Measurements from ENCODE around the gene MTX1.
"Not testable (repeated sequence)": the region's sequence is repeated elsewhere in the genome, so short reads cannot be mapped to it uniquely, and the experiment has no call there.

MTX1 gene, protein sequence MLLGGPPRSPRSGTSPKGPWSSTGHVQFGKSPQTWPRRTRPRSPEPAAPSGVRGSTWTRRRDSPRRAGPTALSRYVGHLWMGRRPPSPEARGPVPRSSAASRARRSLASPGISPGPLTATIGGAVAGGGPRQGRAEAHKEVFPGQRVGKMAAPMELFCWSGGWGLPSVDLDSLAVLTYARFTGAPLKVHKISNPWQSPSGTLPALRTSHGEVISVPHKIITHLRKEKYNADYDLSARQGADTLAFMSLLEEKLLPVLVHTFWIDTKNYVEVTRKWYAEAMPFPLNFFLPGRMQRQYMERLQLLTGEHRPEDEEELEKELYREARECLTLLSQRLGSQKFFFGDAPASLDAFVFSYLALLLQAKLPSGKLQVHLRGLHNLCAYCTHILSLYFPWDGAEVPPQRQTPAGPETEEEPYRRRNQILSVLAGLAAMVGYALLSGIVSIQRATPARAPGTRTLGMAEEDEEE

DNA sequence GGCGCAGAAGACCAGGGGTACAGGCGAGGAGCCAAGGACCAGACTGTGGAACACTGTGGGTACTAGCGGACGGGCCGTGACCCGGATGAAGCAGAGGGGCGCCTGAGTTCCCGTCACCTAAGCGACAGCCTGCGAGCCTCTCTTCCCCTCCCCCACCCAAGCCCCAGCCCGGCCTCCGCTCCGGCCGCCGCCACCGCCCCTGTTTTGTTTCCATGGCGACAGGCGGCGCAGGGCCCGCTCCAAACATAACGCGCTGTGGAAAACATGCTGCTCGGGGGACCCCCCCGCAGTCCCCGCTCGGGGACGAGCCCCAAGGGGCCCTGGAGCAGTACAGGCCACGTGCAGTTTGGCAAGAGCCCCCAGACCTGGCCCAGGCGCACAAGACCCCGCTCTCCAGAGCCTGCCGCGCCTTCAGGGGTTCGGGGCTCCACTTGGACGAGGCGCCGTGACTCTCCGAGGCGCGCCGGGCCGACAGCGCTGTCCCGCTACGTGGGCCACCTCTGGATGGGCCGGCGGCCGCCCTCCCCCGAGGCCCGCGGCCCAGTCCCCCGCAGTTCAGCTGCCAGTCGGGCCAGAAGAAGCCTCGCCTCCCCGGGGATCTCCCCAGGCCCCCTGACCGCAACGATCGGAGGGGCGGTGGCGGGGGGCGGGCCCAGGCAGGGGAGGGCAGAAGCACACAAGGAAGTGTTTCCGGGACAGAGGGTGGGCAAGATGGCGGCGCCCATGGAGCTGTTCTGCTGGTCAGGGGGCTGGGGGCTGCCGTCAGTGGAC lies at the start of gene MTX1:
MTX1 (plus strand) TSS at position 155 of the 771 bp plus-strand sequence; CDS start at position 265, 110 bp downstream.
- peak; percentile 76 to 81 for DNase-seq (ENCODE audit: extremely low read depth in 1 of 2, low read depth in 1 of 2)

DNA sequence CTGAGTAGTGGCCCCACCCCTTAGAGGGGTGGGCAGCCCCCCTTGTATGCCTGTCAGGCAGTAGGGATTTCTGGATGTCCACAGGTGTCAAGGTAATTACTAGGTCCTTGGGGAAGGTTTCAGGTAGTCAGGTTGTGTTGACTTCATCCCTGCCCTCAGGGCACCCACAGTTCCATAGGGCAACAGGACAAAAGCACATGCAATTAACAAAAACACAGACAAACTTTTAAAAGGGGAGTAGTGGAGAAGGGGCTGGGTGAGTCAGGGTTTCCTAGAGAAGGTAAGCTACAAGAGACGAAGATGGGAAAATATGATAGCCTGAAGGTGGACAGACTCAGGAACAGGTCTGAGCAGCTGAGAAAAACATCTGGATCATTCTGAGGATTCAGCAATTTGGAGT lies 49.5 kb upstream of the MTX1 start:
- no peak for DNase-seq (ENCODE audit: extremely low read depth in 1 of 2, low read depth in 1 of 2)

DNA sequence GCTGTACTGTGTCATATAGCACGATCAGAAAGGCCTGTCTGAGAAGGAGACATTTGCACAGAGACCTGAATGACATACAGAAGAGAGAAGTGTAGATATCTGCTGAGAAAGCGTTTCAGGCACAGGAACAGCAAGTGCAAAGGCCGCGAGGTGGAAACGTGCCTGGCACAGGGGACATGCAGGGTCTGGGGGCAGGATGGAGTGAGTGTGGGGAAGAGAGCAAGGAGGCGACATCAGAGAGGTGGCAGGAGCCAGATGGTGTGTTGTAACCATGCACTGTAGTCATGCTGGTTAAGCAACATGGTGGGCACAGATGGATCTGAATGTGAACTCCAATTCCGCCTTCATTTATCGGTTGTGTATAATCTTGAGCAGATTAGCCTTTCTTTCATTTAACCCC lies 48.4 kb upstream of the MTX1 start:
- no peak for DNase-seq (ENCODE audit: extremely low read depth in 1 of 2, low read depth in 1 of 2)

DNA sequence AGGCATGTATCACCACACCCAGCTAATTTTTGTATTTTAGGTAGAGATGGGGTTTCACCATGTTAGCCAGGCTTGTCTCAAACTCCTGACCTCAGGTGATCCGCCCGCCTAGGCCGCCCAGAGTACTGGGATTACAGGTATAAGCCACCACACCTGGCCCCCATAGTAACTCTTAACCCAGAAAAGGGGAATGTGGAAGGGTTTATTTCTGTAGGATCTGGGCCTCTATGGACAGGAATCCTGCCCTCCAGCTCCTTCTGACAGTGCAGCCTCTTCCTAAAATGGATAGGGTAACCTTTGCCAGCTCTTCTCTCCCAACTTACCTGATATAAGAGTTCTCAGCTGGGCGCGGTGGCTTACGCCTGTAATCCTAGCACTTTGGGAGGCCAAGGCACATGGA lies 45.9 kb upstream of the MTX1 start:
- DNase-seq (ENCODE audit: extremely low read depth in 1 of 2, low read depth in 1 of 2): not testable (repeated sequence)

DNA sequence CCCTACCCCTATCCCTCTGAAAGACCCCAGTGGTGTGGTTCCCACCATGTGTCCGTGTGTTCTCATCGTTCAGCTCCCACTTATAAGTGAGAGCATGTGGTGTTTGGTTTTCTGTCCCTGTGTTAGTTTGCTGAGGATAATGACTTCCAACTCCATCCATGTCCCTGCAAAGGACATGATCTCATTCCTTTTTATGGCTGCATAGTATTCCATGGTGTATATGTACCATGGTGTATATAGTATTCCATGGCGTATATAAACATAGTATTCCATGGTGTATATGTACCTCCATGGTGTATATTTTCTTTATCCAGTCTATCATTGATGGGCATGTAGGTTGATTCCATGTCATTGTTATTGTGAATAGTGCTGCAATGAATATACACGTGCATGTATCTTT lies 44.7 kb upstream of the MTX1 start:
- not testable (repeated sequence) for DNase-seq (ENCODE audit: extremely low read depth in 1 of 2, low read depth in 1 of 2)

DNA sequence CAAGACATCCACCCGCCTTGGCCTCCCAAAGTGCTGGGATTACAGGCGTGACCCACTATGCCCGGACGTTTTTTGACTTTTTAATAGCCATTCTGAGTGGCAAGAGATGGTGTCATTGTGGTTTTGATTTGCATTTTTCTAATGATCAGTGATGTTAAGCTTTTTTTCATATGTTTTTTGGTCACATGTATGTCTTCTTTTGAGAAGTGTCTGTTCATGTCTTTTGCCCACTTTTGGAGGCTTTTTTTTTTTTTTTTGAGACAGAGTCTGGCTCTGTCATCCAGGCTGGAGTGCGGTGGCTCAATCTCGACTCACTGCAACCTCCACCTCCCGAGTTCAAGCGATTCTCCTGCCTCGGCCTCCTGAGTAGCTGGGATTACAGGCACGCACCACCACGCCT lies 43.9 kb upstream of the MTX1 start:
- not testable (repeated sequence) for DNase-seq (ENCODE audit: extremely low read depth in 1 of 2, low read depth in 1 of 2)

DNA sequence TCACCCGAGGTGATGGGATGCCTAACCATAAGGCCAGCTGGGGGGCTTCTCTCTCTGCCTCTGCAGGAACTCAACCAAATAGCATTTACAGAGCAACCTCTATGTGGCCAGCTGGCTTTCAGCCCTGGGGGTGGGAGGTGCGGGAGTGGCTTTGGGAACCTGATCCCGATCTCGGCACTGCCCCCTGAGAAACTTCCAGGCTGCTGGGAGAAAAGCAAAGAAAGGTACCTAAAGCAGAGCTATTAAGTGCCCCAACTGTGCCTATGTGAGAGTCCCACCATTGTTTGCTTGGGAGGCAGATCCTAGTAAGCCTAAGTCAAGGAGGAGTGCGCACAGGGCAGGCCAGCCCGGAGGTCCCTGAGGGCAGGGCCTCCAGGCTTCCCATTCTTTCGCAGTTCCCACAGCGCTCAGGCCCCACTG lies 42.4 kb upstream of the MTX1 start:
- no peak for DNase-seq (ENCODE audit: extremely low read depth in 1 of 2, low read depth in 1 of 2)

DNA sequence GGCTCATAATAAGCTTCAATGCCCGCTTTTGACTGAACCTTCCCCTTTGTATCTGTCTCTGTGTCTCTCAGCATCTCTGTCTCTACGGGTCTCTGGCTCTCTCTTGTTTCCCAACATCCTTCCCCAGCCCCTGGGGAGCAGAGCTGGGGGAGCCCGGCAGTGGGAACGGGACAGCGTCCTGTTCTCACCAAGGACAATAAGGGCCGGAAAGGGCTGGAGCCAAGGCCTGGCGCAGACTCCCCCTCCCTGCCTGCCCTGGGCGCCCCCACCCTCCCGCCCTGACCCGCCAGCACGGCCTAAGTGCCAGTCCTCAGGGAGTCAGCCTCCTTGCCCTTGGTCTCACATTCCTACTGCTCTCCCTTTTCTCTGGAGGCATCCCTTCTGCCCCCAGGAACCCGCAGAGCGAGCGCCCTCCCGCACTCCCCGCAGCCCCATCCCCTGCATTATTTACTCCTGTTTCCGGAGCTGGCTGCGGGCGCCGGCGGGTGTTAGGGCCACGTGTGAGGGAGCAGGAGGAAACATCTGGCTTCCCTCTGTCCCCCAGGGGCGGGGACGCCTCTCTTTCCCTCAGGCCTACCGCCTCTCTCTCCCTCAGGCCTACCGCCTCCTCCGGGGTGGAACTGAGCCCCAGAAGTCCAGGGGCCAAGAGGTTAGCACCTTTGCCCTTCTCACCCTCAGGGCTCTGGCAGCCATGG lies 41.9 kb upstream of the MTX1 start:
- no peak for DNase-seq (ENCODE audit: extremely low read depth in 1 of 2, low read depth in 1 of 2)

DNA sequence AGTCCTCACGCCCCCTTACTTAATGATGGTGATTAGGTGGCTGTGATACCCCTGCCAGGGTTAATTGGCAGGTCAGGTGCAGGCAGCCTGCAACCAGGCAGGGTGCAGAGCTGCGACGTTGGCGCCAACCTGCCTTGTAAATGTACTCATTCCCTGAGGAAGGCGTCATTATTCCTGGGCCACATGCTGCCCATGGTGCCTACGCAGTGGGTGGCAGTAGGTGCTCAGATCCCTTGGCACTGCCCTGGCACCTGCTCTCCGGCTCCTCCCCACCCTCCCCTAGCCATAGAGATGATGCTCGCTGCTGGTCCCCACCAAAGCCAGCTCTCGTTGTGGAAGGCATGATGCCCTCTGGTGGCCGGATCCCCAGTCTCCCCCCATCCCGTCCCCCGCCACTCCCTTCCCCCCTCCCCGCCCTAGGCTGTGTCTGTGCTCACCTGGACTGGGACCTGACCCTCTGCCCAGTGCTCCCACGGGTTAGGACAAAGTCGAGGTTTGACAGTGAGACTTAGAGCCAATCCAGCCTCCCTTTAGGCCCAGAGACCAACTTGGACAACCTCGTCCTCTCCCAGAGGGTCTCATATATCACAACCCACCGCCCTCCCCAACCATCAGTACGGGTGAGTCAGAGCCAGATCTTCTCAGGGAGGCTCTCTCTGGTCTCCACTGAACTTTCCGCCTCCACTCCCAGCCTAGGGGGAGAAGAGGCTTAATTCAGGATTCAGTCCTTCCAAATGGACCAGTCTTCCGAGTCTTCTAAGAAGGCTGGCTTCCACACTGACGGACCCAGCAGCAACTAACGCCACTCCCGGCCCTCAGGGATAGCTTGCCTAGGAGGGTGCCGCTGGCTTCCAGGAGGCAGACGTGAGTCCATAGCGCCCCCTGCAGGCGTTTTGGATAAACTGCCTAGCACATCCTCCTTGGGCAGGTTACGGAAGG lies 41.1 kb upstream of the MTX1 start:
- peak; percentile 64 to 79 for DNase-seq (ENCODE audit: extremely low read depth in 1 of 2, low read depth in 1 of 2)

DNA sequence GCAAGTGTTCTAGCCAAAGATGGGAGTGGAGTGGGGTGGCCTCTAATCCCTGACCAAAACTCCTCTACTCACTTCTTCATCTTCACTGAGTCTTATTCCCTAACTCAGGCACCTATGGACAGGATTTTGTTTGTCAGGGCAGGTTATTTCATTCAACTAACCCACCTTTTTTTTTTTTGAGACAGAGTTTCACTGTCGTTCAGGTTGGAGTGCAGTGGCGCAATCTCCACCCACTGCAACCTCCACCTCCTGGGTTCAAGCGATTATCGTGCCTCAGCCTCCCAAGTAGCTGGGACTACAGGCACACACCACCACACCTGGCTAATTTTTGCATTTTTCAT lies 40.4 kb upstream of the MTX1 start:
- DNase-seq (ENCODE audit: extremely low read depth in 1 of 2, low read depth in 1 of 2): not testable (repeated sequence)

DNA sequence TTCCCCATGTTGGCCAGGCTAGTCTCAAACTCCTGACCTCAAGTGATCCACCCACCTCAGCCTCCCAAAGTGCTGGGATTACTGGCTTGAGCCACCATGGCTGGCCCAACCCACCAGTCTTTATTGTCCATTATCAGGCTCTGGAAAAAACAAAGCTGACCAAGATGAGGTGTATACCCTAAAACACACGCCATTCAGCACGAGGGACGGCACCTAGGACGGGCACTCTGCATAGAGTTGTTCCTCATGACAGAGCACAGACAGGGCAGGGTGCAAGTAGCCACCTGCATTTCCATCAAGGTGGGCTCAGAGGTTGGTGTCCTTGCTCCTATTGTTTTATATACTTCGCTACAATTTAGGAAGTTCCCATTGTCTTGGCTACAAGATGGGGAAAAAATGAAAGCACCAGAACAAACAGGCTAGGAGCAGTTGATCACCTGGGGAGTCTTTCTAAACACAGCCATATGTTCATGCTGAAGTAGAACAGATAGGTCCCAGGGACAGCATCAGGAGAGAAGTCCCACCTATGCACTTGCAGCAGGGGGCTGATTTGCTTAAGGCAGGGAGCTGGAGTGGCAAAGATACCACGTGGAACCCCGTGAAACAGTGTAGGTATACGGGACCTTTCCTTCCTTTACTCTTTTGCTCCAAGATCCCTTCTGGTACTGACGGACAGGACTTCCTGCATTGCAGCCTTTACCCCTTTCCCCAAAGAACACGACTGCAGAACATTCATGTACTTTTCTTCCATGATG lies 39.9 kb upstream of the MTX1 start:
- DNase-seq (ENCODE audit: extremely low read depth in 1 of 2, low read depth in 1 of 2): no peak

DNA sequence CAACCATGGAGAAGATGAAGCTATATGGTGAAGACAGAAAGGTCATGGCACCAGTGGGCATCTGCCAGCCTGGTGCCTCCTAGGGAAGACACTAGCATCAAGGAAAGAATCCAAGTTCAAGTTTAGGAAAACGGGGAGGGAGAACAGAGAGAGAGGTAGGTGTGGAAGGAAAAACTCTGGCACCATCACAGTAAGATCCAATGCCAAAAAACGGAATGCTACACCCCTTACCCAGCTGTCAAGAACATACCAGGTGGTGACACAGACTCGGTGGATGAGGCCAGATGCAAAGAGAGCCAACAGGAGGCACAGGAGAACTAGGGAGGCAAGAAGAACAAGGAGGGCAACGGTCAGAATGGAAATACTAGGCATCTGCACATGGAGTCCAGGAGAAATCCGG lies 39.0 kb upstream of the MTX1 start:
- no peak for DNase-seq (ENCODE audit: extremely low read depth in 1 of 2, low read depth in 1 of 2)

DNA sequence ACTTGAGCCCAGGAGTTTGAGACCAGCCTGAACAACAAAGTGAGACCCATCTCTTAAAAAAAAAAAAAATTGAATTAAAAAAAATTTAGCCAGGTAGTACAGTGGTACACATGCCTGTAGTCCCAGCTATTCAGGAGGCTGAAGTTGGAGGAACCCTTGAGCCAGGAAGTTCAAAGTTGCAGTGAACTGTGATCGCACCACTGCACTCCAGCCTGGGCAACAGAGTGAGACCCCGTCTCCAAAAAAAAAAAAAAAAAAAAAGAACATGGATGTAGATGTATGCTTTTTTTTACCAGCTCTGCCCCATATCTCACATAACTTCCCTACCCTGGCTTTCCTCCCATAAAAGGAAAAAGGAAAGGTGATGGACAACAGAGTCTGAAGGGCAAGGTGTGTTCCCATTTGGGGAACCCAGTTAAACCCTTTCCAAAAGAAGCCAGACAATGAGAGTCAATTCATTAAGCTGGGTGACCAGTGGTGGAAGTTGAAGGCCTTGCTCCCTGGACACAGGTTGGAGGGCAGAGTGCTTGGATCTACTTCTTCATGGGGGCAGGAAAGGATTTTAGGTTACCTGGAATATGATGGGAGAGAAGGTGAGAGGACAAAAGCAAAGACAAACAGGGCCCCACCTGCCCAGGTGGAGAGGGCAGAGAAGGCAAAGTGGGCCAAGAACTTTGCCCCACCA lies 38.3 kb upstream of the MTX1 start:
- no peak for DNase-seq (ENCODE audit: extremely low read depth in 1 of 2, low read depth in 1 of 2)

DNA sequence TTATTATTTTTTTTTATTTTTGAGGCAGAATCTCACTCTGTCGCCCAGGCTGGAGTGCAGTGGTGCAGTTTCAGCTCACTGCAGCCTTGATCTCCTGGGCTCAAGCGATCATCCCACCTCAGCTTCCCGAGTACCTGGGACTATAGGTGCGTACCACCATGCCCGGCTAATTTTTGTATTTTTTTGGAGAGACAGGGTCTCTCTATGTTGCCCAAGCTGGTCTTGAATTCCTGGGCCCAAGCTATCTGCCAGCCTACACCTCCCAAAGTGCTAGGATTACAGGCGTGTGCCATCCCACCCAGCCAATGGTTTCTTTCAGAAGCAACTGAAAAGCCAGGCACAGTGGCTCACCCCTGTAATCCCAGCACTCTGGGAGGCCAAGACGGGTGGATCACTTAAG lies 37.7 kb upstream of the MTX1 start:
- no peak for DNase-seq (ENCODE audit: extremely low read depth in 1 of 2, low read depth in 1 of 2)

DNA sequence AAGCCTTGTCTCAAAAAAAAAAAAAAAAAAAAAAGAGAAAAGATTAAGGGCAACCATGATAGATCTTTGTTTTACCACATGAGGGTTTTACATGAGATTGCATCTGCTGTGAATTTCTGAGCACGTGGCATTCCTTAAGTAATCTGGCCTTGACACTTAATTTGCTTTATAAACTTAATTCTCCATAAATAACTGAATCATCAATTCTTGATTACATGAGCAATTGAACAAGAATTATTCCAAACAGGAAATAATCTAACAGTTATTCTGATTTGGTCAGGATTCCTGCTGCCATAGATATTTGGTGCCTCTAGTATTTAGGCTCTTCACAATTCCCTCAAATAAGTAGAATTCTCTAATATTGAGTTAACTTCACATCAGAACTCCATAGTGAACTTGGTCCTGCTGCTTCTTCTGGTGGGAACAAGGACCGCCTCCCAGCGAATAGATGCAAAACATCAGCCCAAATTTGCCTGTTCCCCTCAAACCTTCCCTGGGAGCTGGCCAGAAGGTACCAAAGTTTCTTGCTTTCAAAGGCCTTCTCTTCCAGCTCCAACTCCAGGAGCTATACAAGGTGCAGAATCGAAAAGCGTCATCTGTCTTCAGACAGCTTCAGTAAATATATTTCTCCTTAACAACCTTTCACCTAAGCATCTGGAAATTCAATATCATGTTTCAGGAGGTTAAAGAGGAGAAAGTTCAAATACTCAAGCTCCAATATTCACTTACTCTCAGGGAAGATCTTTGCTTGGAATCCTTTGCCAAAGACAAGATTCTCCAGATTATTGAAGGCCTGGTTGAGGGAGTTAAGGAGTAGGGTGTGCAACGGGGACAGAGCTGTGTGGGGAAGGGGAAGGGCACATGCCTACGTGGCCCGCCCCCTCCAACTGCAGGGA lies 36.4 kb upstream of the MTX1 start:
- DNase-seq (ENCODE audit: extremely low read depth in 1 of 2, low read depth in 1 of 2): no peak

DNA sequence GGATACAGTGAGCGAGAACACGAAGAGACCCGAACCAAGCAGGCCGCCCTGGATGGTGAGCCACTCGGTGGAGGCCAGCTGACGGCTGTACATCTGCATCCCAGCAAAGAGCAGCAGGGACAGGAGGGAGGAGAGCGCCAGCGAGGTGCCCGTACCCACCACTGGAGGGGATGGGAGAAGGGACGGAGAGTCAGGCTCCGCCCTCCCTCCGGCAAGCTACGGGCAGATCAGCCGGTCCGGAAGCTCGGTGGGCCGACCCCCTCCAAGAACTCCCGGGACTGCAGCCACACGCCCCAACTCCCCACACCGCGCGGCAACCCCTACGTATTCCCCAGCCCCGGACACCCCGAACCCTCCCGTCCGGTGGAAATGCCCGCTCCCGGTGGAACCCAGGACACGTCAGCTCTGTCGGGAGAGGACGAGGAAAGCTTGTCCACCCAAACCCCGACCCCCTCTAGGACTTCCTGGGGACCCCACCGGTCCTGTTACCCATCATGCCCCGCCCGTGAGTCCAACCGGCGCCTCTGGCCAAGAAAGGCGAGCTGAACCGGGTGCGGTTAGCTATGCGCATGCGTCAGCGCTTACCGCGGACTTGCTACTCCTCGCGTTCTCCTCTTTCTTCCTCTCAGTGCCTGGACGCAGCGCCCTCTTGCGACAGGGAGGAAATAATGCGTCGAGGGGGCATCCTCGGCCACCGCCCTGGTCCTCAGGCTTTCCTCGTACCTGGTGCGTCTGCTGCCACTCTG lies 35.6 kb upstream of the MTX1 start, which contains the start of gene KRTCAP2:
KRTCAP2 (minus strand) TSS at position 573 of the 746 bp plus-strand sequence; CDS start at position 493, 80 bp downstream.
- peak; percentile 88 to 91 for DNase-seq (ENCODE audit: extremely low read depth in 1 of 2, low read depth in 1 of 2)
